Left forelimb (tissue), 1 donor: ENCODE measurements around the gene SNCB.
"Not testable (repeated sequence)": the region's sequence is repeated elsewhere in the genome, so short reads cannot be mapped to it uniquely, and the experiment has no call there.

Source experiments
- DNase-seq: peaks from one replicate; pipeline ENCODE4 v3.0.0-alpha.2; 2018; ENCODE audit warnings: low spot score

The SNCB gene

GRCh38 chr5:176624142-176624541, 6.2 kb downstream of the SNCB start:
- DNase-seq: no peak

GRCh38 chr5:176621661-176622079, 8.7 kb downstream of the SNCB start:
- no peak for DNase-seq

DNA sequence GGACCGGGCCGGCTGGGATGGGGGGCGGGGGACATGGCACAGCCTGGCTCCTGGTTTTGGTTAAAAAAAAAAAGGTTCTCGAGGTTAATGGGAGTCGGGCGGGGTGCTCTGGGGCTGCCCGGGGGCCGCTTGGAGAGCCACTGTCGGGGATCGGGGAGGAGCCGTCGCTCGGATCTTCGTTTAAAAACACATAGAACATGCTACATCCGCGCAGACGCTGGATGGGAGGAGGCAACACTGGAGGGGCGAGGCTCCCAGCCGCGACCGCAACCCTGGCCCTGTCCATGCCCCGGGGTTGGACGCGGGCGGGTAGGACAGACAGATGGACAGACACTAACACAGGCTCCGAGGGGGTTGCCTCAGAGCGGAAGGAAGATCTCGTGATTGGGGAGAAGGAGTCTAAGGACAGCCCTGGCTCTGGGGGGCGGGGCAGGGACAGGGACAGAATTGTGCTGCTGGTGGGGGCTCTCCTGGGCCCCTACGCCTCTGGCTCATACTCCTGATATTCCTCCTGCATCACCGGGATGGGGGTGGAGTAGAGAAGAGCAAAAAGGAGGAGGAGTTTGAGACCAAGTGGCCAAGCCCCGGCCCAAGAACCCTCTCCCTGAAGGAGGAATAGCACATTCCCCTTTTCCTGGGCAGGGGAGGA, 9.9 kb downstream of the SNCB start:
- DNase-seq: no peak

DNA sequence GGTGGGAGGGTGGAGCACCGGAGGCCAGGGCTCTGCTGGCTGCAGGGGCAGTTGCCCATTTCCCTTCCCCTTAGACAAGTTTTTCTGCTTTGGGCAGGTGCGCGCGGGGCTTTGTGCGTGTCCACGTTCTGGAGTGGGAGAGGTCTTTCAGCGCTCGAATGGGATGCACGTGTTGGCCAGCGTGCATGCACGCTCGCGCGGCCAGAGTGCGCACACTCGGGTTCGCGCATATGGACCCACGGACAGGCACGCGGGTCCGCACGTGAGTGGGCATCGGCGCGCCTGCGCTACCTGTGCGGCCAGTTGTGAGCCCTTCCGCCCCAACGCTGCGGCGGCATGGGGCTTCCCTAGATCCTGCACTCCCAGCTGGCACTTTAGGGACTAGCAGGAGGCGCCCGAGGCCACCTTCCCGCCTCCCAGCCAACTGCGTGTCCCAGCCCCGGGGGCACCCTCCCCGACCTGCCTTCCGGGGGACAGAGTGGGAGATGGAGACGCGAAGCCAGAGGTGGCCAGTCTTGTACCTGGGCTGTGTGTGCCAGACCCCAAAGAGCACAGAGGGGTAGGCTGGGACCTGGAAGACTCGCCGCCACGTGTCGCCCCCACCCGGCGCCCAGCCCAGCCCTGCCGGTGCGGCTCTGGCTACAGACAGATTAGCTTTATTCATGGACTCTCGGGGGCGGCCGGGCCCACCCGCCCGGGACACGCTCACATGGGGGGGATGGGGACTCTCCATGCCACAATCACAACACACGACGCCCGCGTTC, 10.6 kb downstream of the SNCB start:
- DNase-seq: no peak

- DNase-seq: no peak
These were observed 11.1 kb downstream of the SNCB start for GRCh38 chr5:176619203-176619568.

DNA sequence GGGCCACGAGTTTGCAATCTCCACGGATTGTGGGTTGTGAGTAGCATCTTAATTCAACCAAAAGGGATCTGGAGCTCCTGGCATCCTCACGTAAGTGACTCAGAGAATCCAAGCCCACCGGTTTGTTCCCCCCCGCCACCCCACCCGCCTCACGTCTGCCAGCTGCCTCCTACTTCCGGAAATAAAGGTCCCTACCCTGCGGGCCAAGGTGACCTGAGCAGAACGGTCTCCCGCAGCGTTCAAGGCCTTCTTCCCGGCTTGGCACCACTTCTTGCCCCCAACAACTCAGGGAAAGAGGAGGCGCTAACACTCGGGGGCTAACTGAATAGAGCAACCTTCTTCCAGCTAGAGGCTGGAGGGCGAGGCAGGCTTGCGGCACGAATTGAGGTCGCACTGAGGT, 11.6 kb downstream of the SNCB start:
- DNase-seq: no peak

GRCh38 chr5:176616511-176616910, 13.8 kb downstream of the SNCB start:
- no peak for DNase-seq

DNA sequence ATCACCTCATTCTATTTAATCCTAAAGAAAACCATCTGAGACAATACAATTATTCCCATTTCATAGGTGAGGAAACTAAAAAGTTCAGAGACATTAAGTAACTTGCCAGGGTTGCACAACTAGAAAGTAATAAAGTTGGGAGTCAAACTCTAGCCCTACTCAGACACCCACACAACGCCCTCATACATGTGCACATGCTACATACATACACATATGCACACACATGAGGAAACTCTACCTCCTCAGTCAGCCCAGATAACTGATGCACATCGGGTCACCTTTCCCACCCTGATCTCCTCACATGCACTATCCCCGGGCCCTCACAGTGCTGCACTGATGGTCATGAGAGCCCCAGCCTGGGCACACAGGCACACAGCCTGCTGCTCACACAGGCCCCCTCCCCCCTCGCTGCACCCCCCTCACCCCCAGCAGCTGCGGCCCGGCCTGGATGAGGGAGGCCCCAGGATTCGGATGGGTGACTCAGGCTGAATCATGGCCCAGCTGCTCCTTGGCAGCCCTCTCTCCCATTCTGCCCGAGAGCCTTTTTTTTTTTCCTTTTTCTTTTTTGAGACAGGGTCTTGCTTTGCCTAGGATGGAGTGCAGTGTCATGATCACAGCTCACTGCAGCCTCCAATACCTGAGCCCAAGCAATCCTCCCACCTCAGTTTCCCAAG, 15.4 kb downstream of the SNCB start:
- no peak for DNase-seq

DNA sequence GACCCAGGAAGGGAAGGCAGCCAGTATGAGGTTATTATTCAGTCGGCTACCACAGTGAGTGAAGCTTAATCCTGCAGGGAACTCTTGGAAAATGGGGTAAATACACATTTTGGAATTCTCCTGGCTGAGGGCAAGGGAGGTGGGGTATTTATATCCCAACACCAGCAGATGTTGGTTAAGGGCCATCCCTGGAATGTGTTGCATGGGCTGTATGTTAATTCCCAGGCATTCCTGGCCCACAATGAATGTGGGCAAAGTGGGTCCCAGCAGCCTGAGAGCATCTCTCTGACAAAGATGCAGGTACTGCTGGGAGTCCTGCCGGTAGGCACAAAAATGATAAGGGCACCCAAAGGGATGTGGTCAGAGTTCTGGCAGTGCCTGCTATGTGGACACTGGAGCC, 17.5 kb downstream of the SNCB start:
- no peak for DNase-seq

DNA sequence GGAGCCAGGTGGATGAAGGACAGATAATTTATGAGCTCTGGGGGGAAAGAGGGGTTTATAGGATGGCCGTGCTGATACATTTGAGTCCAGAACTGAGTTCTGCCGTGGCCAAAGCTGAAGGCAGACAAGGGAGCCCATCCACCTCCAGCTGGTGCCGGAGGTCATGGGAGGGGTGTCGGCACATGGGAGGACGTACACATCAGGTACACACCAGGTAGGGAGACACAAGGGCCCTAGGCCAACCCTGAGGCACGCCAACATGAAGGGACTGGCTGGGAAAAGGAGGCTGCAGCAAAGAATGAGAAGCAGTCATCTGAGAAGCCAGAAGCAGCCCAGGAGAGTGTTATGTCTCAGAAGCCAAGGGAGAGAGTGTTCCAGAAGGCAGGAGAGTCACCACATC, 18.3 kb downstream of the SNCB start:
- no peak for DNase-seq

DNA sequence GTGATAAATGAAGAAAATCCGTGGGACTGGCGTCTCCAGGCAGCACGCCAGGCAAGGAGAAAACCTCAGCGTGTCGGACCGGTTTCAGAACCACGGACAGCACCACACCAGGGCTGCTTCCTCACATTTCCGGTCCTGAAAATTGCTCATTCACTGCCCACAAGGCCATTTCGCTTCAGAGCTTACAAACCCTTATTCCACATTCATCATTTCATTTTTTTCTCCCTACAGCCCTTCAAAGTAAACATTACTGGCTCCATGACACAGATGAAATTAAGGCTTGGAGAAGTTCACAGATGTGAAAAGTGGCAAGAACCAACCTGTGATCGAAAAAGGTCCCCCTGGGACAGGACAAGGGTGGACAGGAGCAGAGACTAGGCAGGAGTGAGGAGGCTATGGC, 18.9 kb downstream of the SNCB start:
- peak; percentile 81 for DNase-seq

GRCh38 chr5:176610435-176610773, 19.9 kb downstream of the SNCB start:
- no peak for DNase-seq

DNA sequence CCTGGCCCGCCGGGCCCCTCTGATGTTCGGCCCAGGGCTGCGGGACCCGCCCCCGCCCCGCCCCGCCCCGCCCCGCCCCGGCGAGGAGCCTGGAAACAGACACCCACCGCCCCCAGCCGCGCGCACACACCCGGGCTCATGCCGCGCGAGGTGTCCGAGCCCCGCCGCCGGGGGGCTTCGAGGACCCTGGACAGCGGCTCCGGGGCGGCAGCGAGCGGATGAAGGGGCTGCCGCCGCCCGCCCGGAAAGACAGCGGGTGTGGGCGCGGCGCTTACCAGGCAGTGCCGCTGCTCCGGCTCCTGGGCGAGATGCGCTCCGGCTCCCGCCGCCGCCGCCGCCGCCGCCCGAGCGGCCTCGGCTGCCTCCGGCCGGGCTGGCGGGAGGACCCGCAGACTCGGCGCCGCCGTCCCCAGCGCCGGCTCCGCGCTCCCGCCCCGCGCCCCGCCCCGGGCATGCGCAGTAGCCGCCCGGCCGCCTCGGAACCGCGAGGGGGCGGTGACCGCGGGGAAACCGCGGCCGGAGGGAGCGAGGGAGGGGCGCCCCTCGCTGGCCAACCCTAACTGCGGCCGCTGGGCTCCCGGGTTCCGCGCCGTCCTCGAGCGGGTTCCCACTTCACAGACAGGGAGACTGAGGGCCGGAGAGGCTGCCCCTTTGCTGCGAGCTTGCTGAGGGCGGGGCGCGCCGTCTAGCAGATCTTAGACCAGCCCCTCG, 20.5 kb downstream of the SNCB start, which contains the start of gene GPRIN1:
Gene GPRIN1 (minus strand): TSS at position 433 of the 711 bp plus-strand sequence. CDS start 10,322 bp downstream, outside the sequence.
- DNase-seq: peak; percentile 79

DNA sequence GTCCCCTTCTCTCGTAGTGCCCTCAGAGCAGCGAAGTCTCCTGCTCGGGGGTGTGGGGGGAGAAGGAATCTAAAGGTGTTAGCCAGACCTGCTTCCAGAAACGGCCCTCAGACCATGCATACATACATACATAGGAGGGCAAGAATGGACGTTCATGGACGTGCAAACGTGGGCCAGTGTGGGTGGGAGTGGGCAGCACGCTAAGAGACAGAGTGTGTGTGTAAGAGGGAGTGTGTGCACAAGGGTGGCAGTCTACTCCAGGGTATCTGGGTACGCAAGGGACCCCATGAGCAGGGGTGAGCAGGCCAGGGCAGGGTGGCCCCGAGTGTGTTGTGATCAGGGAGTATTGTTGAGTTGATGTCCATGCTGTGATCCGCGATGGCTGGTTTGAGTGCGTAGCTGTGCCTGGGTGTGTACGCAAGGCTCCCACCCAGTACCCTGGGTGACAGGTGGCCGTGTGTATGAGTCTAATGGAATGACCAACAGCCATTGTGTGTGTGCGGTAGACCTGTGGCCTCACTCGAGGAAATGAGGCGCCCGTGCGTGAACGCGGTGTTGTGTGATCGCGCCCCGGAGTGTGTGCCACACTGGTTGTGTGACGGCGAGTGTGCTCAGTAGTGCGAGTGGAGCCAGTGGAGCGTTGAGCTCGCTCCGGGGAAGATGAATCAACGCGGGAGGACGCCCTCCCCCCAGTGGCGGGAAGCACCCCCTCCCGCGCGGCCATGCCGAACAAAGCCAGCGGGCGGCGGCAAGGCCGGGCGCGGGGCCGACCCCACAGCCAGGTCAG, 21.2 kb downstream of the SNCB start:
- DNase-seq: no peak

- no peak for DNase-seq
These were observed 22.1 kb downstream of the SNCB start for GRCh38 chr5:176608142-176608705.

GRCh38 chr5:176606875-176607274, 23.5 kb downstream of the SNCB start:
- DNase-seq: no peak

DNA sequence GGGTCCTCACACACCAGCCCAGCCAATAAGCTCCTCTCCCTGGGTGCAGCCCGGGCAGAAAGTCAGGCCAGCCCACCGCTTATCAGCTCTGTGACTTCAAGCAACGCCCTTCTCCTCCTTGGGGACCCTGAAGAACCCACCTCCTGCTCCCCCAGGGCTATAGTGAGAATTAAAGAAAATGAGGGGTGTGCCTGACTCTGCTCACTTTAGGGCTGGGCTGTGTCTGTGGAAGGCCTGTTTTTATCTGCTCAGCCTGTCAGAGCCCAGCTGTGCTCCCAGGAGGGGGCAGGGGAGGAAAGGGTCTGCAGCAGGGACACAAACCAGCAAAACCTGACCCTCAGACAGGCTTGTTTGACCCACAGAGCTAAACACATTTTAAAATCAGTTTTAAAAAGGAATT, 24.3 kb downstream of the SNCB start:
- no peak for DNase-seq

DNA sequence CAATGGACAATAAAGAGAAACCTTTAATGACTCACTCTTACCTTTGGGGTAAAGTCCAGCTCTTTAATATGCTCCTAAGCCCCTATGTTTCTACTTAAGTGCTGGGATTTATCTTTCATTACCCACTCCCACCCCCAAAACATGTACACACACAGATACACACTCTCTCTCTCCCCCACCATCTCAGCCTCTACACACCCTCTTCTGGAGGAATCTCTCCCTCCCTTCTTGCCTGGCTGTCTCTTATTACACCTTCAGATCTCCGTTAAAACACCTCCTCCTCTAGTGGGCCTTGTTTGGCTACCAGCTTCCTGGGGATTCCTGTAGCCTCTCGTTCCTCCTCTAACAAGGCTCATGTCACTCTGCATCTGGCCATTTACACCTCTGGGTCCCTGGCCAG, 27.2 kb downstream of the SNCB start:
- no peak for DNase-seq

DNA sequence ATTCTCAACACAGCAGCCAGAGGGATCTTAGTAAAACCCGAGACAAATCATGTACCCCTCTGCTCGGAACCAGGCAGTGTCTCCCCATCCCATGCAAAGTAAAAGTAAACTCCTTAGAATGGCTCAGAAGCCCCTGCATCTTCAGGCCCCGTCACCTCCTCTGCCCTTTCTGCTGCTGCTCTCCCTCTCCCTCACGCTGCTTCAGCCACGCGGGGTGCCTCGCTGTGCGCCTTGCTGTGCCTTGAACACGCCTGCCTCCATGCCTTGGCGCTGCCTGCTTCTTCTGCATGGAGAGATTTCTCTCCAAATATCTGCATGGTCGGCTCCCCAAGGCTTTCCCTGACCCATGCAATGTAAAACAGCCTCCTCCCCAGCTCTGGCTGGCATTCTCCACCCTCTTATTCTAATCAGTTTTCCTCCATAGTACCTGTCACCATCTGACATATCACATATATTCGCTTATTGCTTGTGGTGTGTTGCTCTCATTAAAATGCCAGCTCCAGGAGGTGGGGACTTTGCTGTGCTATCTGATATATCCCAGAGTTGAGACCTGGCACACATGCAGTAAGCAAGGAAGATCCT, 28.3 kb downstream of the SNCB start:
- no peak for DNase-seq

DNA sequence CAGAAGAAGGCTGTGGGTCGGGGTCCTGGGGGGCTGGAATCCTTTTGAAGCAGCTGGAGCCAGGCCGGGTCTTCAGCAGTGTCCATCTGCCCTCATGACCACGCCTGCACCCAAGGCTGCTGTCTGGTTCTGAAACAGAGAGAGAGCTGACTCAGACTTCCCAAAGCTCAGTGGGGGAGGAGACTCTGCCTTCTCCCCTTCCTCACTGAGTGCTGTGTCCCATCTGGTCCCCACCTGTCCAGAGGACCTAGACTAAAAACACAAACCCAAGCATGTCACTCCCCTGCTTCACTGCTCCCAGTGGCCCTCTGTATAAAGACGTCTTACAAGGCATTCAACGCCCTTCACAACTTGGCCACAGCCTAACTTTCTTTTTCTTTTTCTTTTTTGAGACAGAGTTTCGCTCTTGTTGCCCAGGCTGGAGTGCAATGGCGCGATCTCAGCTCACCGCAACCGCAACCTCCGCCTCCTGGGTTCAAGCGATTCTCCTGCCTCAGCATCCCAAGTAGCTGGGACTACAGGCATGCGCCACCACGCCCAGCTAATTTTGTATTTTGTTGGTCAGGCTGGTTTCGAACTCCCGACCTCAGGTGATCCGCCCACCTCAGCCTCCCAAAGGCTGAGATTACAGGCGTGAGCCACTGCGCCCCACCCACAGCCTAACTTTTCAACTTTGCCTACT, 30.4 kb downstream of the SNCB start:
- DNase-seq: not testable (repeated sequence)
